Nephron progenitor cell (in vitro differentiated cells): ENCODE measurements around the gene CREBBP.

ENCODE experiments used
- DNase-seq: peaks from one replicate; pipeline ENCODE4 v3.0.0; 2021
- H3K27ac Mint-ChIP-seq: 2 replicates; pipeline ENCODE4 v1.8.0; 2021; ENCODE audit warnings: mild to moderate bottlenecking, moderate library complexity, mixed read lengths
- H3K27me3 Mint-ChIP-seq: 2 replicates; pipeline ENCODE4 v1.8.0; 2021; ENCODE audit warnings: mild to moderate bottlenecking, low read depth, mixed read lengths; ENCODE audit not compliant: poor library complexity
- H3K36me3 Mint-ChIP-seq: 2 replicates; pipeline ENCODE4 v1.8.0; 2021; ENCODE audit warnings: low read depth, mixed read lengths
- H3K4me1 Mint-ChIP-seq: 2 replicates; pipeline ENCODE4 v1.8.0; 2021; ENCODE audit warnings: mixed read lengths
- H3K4me3 Mint-ChIP-seq: 2 replicates; pipeline ENCODE4 v1.8.0; 2021; ENCODE audit warnings: mild to moderate bottlenecking, moderate library complexity, mixed read lengths
- H3K9me3 Mint-ChIP-seq: 2 replicates; pipeline ENCODE4 v1.8.0; 2021; ENCODE audit warnings: mild to moderate bottlenecking, moderate library complexity, mixed read lengths
- CTCF ChIP-seq: fragments of 200-600 bp; sonication (generic); IDR thresholded peaks from 2 replicates; pipeline ENCODE4 v1.5.0; 2021; ENCODE audit warnings: antibody characterized with exemption

The CREBBP gene

GRCh38 chr16:3865241-3865640, 15.3 kb downstream of the CREBBP start:
- peaks cover 3% of the 10 kb centered on the region for H3K27me3 Mint-ChIP-seq
- H3K4me3 Mint-ChIP-seq = no peak overlapping the region
- H3K27ac Mint-ChIP-seq = no peak overlapping the region
- peaks cover 75% of the 10 kb centered on the region for H3K4me1 Mint-ChIP-seq
- peaks cover 10% of the 10 kb centered on the region for H3K36me3 Mint-ChIP-seq
- no peak for TF ChIP-seq CTCF
- H3K9me3 Mint-ChIP-seq = no peaks in the 10 kb centered on the region
- DNase-seq = no peak

- no peak for DNase-seq
- Mint-ChIP-seq H3K9me3 (no peaks in the 10 kb centered on the region), H3K4me1 (peaks cover 75% of the 10 kb centered on the region), H3K27me3 (peaks cover 3% of the 10 kb centered on the region), H3K27ac (no peak overlapping the region), H3K4me3 (no peak overlapping the region), H3K36me3 (peaks cover 13% of the 10 kb centered on the region)
- TF ChIP-seq CTCF = no peak
Observed at GRCh38 chr16:3864562-3864961, 16.0 kb downstream of the CREBBP start.

- H3K9me3 Mint-ChIP-seq = no peaks in the 10 kb centered on the region
- peak overlapping the region; percentile 93 for H3K27ac Mint-ChIP-seq
- TF ChIP-seq CTCF = no peak
- H3K4me1 Mint-ChIP-seq = peaks cover 71% of the 10 kb centered on the region
- no peak for DNase-seq
- peaks cover 3% of the 10 kb centered on the region for H3K27me3 Mint-ChIP-seq
- peaks cover 20% of the 10 kb centered on the region for H3K36me3 Mint-ChIP-seq
- no peak overlapping the region for H3K4me3 Mint-ChIP-seq
Observed at GRCh38 chr16:3863587-3863986, 16.9 kb downstream of the CREBBP start.

GRCh38 chr16:3861808-3862451, 18.6 kb downstream of the CREBBP start:
- TF ChIP-seq CTCF = no peak
- Mint-ChIP-seq H3K36me3 (peaks cover 20% of the 10 kb centered on the region), H3K9me3 (no peaks in the 10 kb centered on the region), H3K27ac (peak overlapping the region; percentile 79), H3K4me3 (peak overlapping the region; percentile 16), H3K4me1 (peaks cover 81% of the 10 kb centered on the region), H3K27me3 (peaks cover 3% of the 10 kb centered on the region)
- no peak for DNase-seq

GRCh38 chr16:3859889-3860288, 20.6 kb downstream of the CREBBP start:
- Mint-ChIP-seq H3K27ac (no peak overlapping the region), H3K36me3 (peaks cover 17% of the 10 kb centered on the region), H3K9me3 (no peaks in the 10 kb centered on the region), H3K4me1 (peaks cover 80% of the 10 kb centered on the region), H3K4me3 (no peak overlapping the region), H3K27me3 (peaks cover 3% of the 10 kb centered on the region)
- no peak for DNase-seq
- no peak for TF ChIP-seq CTCF

- Mint-ChIP-seq H3K27ac (no peak overlapping the region), H3K9me3 (no peaks in the 10 kb centered on the region), H3K4me1 (peaks cover 81% of the 10 kb centered on the region), H3K36me3 (peaks cover 27% of the 10 kb centered on the region), H3K4me3 (no peak overlapping the region), H3K27me3 (peaks cover under 1% of the 10 kb centered on the region)
- DNase-seq = no peak
- no peak for TF ChIP-seq CTCF
Observed at GRCh38 chr16:3858801-3859200, 21.7 kb downstream of the CREBBP start.
